A673 (cell line): ENCODE data around the gene NPB. TPM values are rescaled to one million over a fixed set of nuclear protein-coding genes. Genes with fewer than 3 reads are reported as not detected.

Source experiments
- BruUV-seq: library from RNA; stranded (reverse); fragments of 400-500 nt; replicated peaks from 2 replicates; lab custom pipeline; 2021; lab: Mats Ljungman, UMichigan
- CTCF ChIA-PET: fragments of 300-600 bp; sonication (Branson Sonifier 250); formaldehyde crosslinking; loops from one replicate; lab custom pipeline; 2022; ENCODE audit warnings: antibody characterized with exemption; lab: Charles Lee
- POLR2A ChIA-PET: fragments of 300-600 bp; sonication (Branson Sonifier 250); formaldehyde crosslinking; loops from one replicate; lab custom pipeline; 2022; ENCODE audit warnings: antibody characterized with exemption; ENCODE audit not compliant: low non-redundant PET; lab: Charles Lee
- DNase-seq: peaks from one replicate; pipeline ENCODE4 v3.0.0-alpha.2; 2015; ENCODE audit warnings: low spot score
- H3K27ac ChIP-seq: fragments of 200-600 bp; sonication (generic); 2 replicates; pipeline ENCODE4 v1.5.1; 2016; ENCODE audit warnings: mixed run types, low read depth, mild to moderate bottlenecking, mixed read lengths, antibody characterized with exemption, low read length; ENCODE audit not compliant: poor library complexity, severe bottlenecking
- H3K27me3 ChIP-seq: fragments of 200-600 bp; sonication (generic); replicated peaks from 2 replicates; pipeline ENCODE4 v1.6.1; 2017; ENCODE audit warnings: mixed run types, low read depth, mild to moderate bottlenecking, mixed read lengths, antibody characterized with exemption, low read length; ENCODE audit not compliant: insufficient read depth, poor library complexity
- H3K36me3 ChIP-seq: fragments of 200-600 bp; sonication (generic); 2 replicates; pipeline ENCODE4 v1.6.1; 2016; ENCODE audit warnings: mixed run types, mild to moderate bottlenecking, mixed read lengths, antibody characterized with exemption, low read length; ENCODE audit not compliant: insufficient read depth, poor library complexity, severe bottlenecking
- H3K4me1 ChIP-seq: fragments of 200-600 bp; sonication (generic); 2 replicates; pipeline ENCODE4 v1.6.1; 2017; ENCODE audit warnings: mixed run types, mild to moderate bottlenecking, mixed read lengths, antibody characterized with exemption, low read length; ENCODE audit not compliant: insufficient read depth, poor library complexity, severe bottlenecking
- H3K4me3 ChIP-seq: fragments of 200-600 bp; sonication (generic); 2 replicates; pipeline ENCODE4 v1.5.1; 2016; ENCODE audit warnings: low read depth, mixed run types, mild to moderate bottlenecking, mixed read lengths, low read length; ENCODE audit not compliant: poor library complexity, severe bottlenecking
- H3K9me3 ChIP-seq: fragments of 200-600 bp; sonication (generic); 2 replicates; pipeline ENCODE4 v1.6.1; 2016; ENCODE audit warnings: mixed run types, low read depth, mild to moderate bottlenecking, mixed read lengths, antibody characterized with exemption, low read length; ENCODE audit not compliant: poor library complexity, severe bottlenecking
- EZH2 ChIP-seq: fragments of 200-600 bp; sonication (generic); IDR thresholded peaks from 2 replicates; pipeline ENCODE4 v1.6.1; 2017; ENCODE audit warnings: borderline replicate concordance, low read depth, mild to moderate bottlenecking, mixed read lengths, antibody characterized with exemption, low read length; ENCODE audit not compliant: poor library complexity, severe bottlenecking
- intact Hi-C: fragments of 100-400 bp; cut with micrococcal nuclease; formaldehyde crosslinking; loops from one replicate; pipeline ENCODE4 v1.10.0; 2022; ENCODE audit not compliant: unreplicated experiment
- total RNA-seq: library from RNA; stranded (reverse); gene quantifications from 2 replicates; pipeline ENCODE4 v1.2.3, GENCODE V29; 2021
- TF ChIP-seq, protein P1 (sequence below): fragments of 300-800, 200-600 bp; sonication (generic); conservative IDR thresholded peaks from 2 replicates; pipeline ENCODE4 v1.5.1; 2017; ENCODE audit warnings: low read depth, mild to moderate bottlenecking, antibody characterized with exemption, low read length, moderate library complexity, mixed read lengths

Gene NPB
- total RNA-seq, 1 experiment from 2014 or later = 0.75 TPM

DNA sequence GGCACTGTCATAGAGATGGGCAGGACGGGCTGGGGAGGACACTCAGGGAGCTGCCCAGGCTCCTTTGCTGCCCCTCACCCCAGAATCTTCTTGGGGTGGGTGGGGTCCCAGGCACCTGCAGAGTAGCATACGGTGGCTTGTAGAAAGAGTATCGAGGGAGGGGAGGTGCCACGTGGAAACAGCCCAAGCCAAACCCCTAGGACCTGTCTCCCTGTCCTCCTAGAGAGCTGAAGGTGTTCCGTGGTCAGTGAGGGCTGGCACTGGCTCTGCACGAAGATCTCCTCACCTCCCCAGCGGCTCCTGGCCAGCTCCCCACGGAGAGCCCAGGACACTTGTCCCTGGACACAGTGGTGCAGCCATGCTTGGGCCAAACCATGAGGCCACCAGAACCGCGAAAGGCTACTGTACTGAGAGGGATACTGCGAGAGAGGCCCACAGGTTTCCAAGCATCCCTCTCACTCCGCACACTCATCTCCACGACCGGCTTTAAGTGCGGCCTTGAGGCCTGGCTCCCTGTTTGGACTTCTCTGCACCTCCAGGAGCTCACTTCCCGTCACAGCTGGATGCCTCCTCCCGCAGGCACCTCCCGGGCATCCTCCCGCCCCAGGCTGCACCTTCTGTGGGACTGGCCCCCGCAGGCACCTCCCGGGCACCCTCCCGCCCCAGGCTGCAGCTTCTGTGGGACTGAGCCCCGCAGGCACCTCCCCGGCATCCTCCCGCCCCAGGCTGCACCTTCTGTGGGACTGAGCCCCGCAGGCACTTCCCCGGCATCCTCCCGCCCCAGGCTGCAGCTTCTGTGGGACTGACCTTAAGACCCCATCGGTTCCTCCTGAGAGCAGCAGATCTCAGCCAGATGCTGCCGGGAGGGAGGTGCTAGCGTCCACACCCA is 27.5 kb downstream of the NPB start:
- peak overlapping the region; percentile 73 for H3K27ac ChIP-seq
- H3K4me1 ChIP-seq = peaks cover 22% of the 10 kb centered on the region
- H3K9me3 ChIP-seq = no peaks in the 10 kb centered on the region
- H3K36me3 ChIP-seq = peaks cover 4% of the 10 kb centered on the region
- BruUV-seq = no TSS peak
- H3K27me3 ChIP-seq = no peaks in the 10 kb centered on the region
- intact Hi-C loops = no loop called here
- no peak for DNase-seq
- CTCF ChIA-PET = no interaction called here
- H3K4me3 ChIP-seq = peak overlapping the region; percentile 94
- no peak for TF ChIP-seq EZH2
- TF ChIP-seq, protein P1, sequence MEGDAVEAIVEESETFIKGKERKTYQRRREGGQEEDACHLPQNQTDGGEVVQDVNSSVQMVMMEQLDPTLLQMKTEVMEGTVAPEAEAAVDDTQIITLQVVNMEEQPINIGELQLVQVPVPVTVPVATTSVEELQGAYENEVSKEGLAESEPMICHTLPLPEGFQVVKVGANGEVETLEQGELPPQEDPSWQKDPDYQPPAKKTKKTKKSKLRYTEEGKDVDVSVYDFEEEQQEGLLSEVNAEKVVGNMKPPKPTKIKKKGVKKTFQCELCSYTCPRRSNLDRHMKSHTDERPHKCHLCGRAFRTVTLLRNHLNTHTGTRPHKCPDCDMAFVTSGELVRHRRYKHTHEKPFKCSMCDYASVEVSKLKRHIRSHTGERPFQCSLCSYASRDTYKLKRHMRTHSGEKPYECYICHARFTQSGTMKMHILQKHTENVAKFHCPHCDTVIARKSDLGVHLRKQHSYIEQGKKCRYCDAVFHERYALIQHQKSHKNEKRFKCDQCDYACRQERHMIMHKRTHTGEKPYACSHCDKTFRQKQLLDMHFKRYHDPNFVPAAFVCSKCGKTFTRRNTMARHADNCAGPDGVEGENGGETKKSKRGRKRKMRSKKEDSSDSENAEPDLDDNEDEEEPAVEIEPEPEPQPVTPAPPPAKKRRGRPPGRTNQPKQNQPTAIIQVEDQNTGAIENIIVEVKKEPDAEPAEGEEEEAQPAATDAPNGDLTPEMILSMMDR = no peak
- POLR2A ChIA-PET = no interaction called here

DNA sequence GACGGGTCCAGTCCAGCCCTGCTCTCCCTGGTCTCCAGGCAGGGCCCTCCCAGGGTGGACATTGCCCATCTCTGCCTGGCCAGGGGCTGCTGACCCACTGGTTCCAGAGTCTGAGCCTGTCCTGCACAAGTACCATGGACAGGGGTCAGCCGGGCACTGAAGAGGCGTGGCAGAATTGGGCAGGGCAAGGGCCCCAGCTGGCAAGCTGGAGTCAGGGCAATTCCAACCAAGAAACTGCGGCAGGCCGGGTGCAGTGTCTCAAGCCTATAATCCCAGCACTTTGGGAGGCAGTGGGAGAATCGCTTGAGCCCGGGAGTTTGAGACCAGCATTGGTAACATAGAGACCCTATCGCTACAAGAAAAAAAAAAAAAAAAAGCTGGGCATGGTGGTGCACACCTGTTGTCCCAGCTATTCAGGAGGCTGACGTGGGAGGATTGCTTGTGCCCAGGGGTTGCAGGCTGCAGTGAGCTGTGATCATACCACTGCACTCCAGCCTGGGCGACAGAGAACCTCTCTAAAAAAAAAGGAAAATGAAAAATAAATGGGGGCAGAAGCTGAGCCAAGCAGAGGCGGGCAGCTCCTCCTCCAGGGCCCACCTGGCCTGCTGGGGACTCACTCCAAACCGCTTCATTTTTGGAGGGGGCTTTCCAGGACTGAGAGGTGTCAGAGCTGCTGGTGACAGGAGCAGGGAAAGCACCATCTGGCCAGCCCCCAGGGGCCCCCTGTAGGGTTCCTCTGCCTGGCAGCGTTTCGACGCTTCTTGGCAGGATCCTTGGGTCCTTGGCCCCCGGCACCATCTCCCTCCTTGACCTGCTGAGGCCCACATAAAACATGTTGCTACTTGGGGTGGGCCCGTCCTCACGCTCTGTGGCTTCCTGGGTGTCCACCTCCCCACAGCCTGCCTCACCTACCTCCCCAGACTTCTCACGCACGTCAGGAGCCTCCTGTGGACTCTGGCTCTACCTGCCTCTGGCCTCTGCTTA is 28.4 kb downstream of the NPB start:
- no peaks in the 10 kb centered on the region for H3K27me3 ChIP-seq
- H3K4me1 ChIP-seq = peaks cover 17% of the 10 kb centered on the region
- no peak overlapping the region for H3K27ac ChIP-seq
- H3K9me3 ChIP-seq = no peaks in the 10 kb centered on the region
- TF ChIP-seq EZH2 = no peak
- TF ChIP-seq, protein P1 = no peak
- H3K4me3 ChIP-seq = no peak overlapping the region
- TSS peak; percentile 17 for BruUV-seq
- intact Hi-C loops = no loop called here
- DNase-seq = no peak
- peaks cover 11% of the 10 kb centered on the region for H3K36me3 ChIP-seq
- POLR2A ChIA-PET = interaction anchor here (0.5 kb wide), 1 partner anchor 29 kb away, joined by 6 read pairs; no protein-coding TSS in a partner anchor
- CTCF ChIA-PET = no interaction called here

DNA sequence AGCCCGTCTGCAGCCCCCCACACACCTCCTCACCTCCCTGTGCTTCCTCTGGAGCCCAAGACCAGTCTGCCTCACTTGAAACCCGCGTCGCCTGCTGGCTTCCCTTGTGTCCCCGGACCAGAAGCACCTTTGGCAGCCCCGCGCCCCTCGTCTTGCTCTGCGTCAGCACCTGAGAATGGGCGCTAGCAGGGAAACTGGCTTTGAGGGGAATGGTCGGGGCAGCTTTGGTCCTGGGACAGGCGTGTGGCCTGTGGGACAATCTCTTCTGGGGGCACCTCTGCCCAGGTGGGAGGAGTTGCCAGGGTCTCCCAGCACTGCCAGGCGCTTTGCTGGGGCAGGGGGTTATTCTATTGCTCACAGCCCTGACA is 29.1 kb downstream of the NPB start:
- Histone ChIP-seq H3K4me1 (peaks cover 11% of the 10 kb centered on the region), H3K9me3 (no peaks in the 10 kb centered on the region), H3K36me3 (peaks cover 11% of the 10 kb centered on the region), H3K4me3 (no peak overlapping the region), H3K27me3 (no peaks in the 10 kb centered on the region), H3K27ac (no peak overlapping the region)
- CTCF ChIA-PET = no interaction called here
- TF ChIP-seq, protein P1 = no peak
- no peak for TF ChIP-seq EZH2
- POLR2A ChIA-PET = no interaction called here
- BruUV-seq = no TSS peak
- no peak for DNase-seq
- intact Hi-C loops = no loop called here
